Fibroblast of lung (primary cell): Measurements from ENCODE around the gene UPP1.

Source experiments
- CTCF ChIP-seq, 2 donors: IDR thresholded peaks in 1 of 2; conservative IDR thresholded peaks in 1 of 2; 1 replicate in 1 of 2; 2 replicates in 1 of 2; pipeline ENCODE4 v1.5.1; 2011 to 2012; ENCODE audit warnings: low read length in 2 of 2, control low read depth in 1 of 2, inconsistent platforms in 1 of 2, low read depth in 1 of 2, mild to moderate bottlenecking in 1 of 2
- EZH2 ChIP-seq: IDR thresholded peaks from 2 replicates; pipeline ENCODE4 v1.5.1; 2012; ENCODE audit warnings: low read length, control low read depth, mild to moderate bottlenecking; ENCODE audit errors: missing control alignments

- TF ChIP-seq CTCF (conservative IDR thresholded peaks at IDR 0.05 in 1 of 2, IDR thresholded peaks at IDR 0.05 in 1 of 2; ENCODE audit: low read depth in 1 of 2, low read length in 2 of 2) (no peak), EZH2 (no peak)
Observed at GRCh38 chr7:48085942-48086341, 3.1 kb upstream of the UPP1 start.
